Colonic mucosa (tissue), 4 donors: ENCODE measurements around the gene SEMA4C. TPM values are rescaled to one million over a fixed set of nuclear protein-coding genes. Genes with fewer than 3 reads are reported as not detected.

ENCODE experiments used
- DNase-seq: peaks from one replicate; pipeline ENCODE4 v3.0.0-alpha.2; 2020
- H3K27ac ChIP-seq: fragments of 200-600 bp; one replicate; pipeline ENCODE4 v1.8.0; 2021
- H3K27me3 ChIP-seq: fragments of 200-600 bp; one replicate; pipeline ENCODE4 v1.8.0; 2021
- H3K36me3 ChIP-seq: fragments of 200-600 bp; one replicate; pipeline ENCODE4 v1.8.0; 2021
- H3K4me1 ChIP-seq: fragments of 200-600 bp; one replicate; pipeline ENCODE4 v1.8.0; 2021; ENCODE audit warnings: mild to moderate bottlenecking
- H3K4me3 ChIP-seq: fragments of 200-600 bp; one replicate; pipeline ENCODE4 v1.8.0; 2021
- H3K9ac ChIP-seq, 2 donors: one replicate each; pipeline ENCODE4 v1.7.0; 2013; ENCODE audit warnings: control low read depth in 2 of 2, low read depth in 2 of 2, low read length in 2 of 2
- H3K9me3 ChIP-seq: fragments of 200-600 bp; one replicate; pipeline ENCODE4 v1.8.0; 2021
- CTCF ChIP-seq: fragments of 200-600 bp; IDR thresholded peaks from one replicate; pipeline ENCODE4 v1.8.0; 2022; ENCODE audit warnings: antibody characterized with exemption, mild to moderate bottlenecking
- intact Hi-C: fragments of 100-400 bp; cut with DNase I; formaldehyde crosslinking; loops from one replicate; pipeline ENCODE4 v1.14.1; 2022
- total RNA-seq, 2 donors: library from RNA; stranded (reverse); fragmentation: NEBNext Ultra II Directional in 1 of 2; extraction: Animal tissue kit (Norgen Biotek cat#: 25700) in 1 of 2; gene quantifications; one replicate each; pipeline ENCODE4 v1.2.1, GENCODE V29; 2021
- donor health status: healthy.
- donor health status: DM: no; HTN: no; CAD: no.
- donor health status: DM: no; HTN: no; CAD: no.

Gene SEMA4C
- total RNA-seq, 2 donors from 2014 or later: 13.0 to 17.2 TPM

GRCh38 chr2:96900237-96900636, 30.4 kb upstream of the SEMA4C start:
- Histone ChIP-seq H3K9me3 (no peaks in the 10 kb centered on the region), H3K4me1 (peaks cover 10% of the 10 kb centered on the region), H3K9ac (no peak overlapping the region), H3K27me3 (no peaks in the 10 kb centered on the region), H3K4me3 (no peak overlapping the region), H3K27ac (no peak overlapping the region), H3K36me3 (no peaks in the 10 kb centered on the region)
- intact Hi-C loops: no loop called here
- no peak for TF ChIP-seq CTCF
- DNase-seq: no peak

GRCh38 chr2:96899413-96899741, 29.5 kb upstream of the SEMA4C start:
- H3K27me3 ChIP-seq: no peaks in the 10 kb centered on the region
- peaks cover 10% of the 10 kb centered on the region for H3K4me1 ChIP-seq
- no peak overlapping the region for H3K4me3 ChIP-seq
- TF ChIP-seq CTCF: no peak
- no peaks in the 10 kb centered on the region for H3K9me3 ChIP-seq
- no peak overlapping the region for H3K9ac ChIP-seq
- DNase-seq: no peak
- intact Hi-C loops: no loop called here
- H3K36me3 ChIP-seq: no peaks in the 10 kb centered on the region
- H3K27ac ChIP-seq: no peak overlapping the region

GRCh38 chr2:96898641-96899412, 28.9 kb upstream of the SEMA4C start:
- no peak for TF ChIP-seq CTCF
- no peaks in the 10 kb centered on the region for H3K36me3 ChIP-seq
- no peak for DNase-seq
- H3K4me3 ChIP-seq: no peak overlapping the region
- no peak overlapping the region for H3K9ac ChIP-seq
- no peaks in the 10 kb centered on the region for H3K27me3 ChIP-seq
- intact Hi-C loops: no loop called here
- H3K9me3 ChIP-seq: no peaks in the 10 kb centered on the region
- H3K27ac ChIP-seq: no peak overlapping the region
- H3K4me1 ChIP-seq: peaks cover 10% of the 10 kb centered on the region

- no peaks in the 10 kb centered on the region for H3K36me3 ChIP-seq
- intact Hi-C loops: no loop called here
- H3K9me3 ChIP-seq: no peaks in the 10 kb centered on the region
- H3K4me3 ChIP-seq: no peak overlapping the region
- no peak for TF ChIP-seq CTCF
- H3K27me3 ChIP-seq: no peaks in the 10 kb centered on the region
- H3K27ac ChIP-seq: no peak overlapping the region
- peaks cover 10% of the 10 kb centered on the region for H3K4me1 ChIP-seq
- no peak for DNase-seq
- H3K9ac ChIP-seq: no peak overlapping the region
Measured at GRCh38 chr2:96898135-96898505, 28.2 kb upstream of the SEMA4C start.

GRCh38 chr2:96897491-96898134, 27.7 kb upstream of the SEMA4C start:
- Histone ChIP-seq H3K27me3 (no peaks in the 10 kb centered on the region), H3K9ac (no peak overlapping the region), H3K36me3 (no peaks in the 10 kb centered on the region), H3K4me1 (peaks cover 10% of the 10 kb centered on the region), H3K27ac (no peak overlapping the region), H3K4me3 (no peak overlapping the region), H3K9me3 (no peaks in the 10 kb centered on the region)
- intact Hi-C loops: no loop called here
- no peak for DNase-seq
- no peak for TF ChIP-seq CTCF
